ENCODE results near the gene TIMELESS. TPM values are rescaled to one million over a fixed set of nuclear protein-coding genes. Genes with fewer than 3 reads are reported as not detected.
"Not testable (repeated sequence)": the region's sequence is repeated elsewhere in the genome, so short reads cannot be mapped to it uniquely, and the experiment has no call there.

Gene TIMELESS
- total and polyA plus RNA-seq, 2 experiments from 2014 or later = 4.5 to 6.8 TPM

- 81 to 90% methylated on average over 6 to 7 of the region's 7 CpGs for WGBS, 2 experiments (ENCODE audit: low coverage in 1 of 2, low lambda C conversion rate in 2 of 2, missing lambda C conversion rate in 2 of 2)
Measured at GRCh38 chr12:56413392-56413791, 35.8 kb downstream of the TIMELESS start.

GRCh38 chr12:56411781-56412639 lies 37.2 kb downstream of the TIMELESS start:
- Histone ChIP-seq H3K9me3 (ENCODE audit: low read depth) (no peaks in the 10 kb centered on the region), H3K9ac (no peak overlapping the region), H3K4me1 (ENCODE audit: insufficient read depth) (no peaks in the 10 kb centered on the region), H4K20me1 (ENCODE audit: insufficient read depth) (no peaks in the 10 kb centered on the region), H3K27me3 (replicated peaks; ENCODE audit: insufficient read depth) (no peaks in the 10 kb centered on the region), H3K4me3 (no peak overlapping the region), H2AFZ (no peak overlapping the region), H3K9me2 (ENCODE audit: insufficient read depth) (no peaks in the 10 kb centered on the region), H3K36me3 (ENCODE audit: low read depth) (no peaks in the 10 kb centered on the region), H3K4me2 (ENCODE audit: unreplicated experiment) (no peak overlapping the region), H3K27ac (no peak overlapping the region), H3F3A (ENCODE audit: insufficient read depth) (no peaks in the 10 kb centered on the region), H3K79me2 (ENCODE audit: insufficient read depth) (no peaks in the 10 kb centered on the region)
- DNase-seq = no peak
- WGBS, 2 experiments (ENCODE audit: low coverage in 1 of 2, low lambda C conversion rate in 2 of 2, missing lambda C conversion rate in 2 of 2) = 35% methylated on average over 5 to 6 of the region's 6 CpGs
- in situ Hi-C loops (cut with MboI) = no loop called here
- no peak for TF ChIP-seq EZH2phosphoT487 (IDR thresholded peaks at IDR 0.05; ENCODE audit: insufficient read depth, low read depth)
- TF ChIP-seq EZH2 (IDR thresholded peaks at IDR 0.05; ENCODE audit: insufficient read depth, poor library complexity, severe bottlenecking) = no peak

More at GRCh38 chr12:56413392-56413791, 35.8 kb downstream of the TIMELESS start:
- Histone ChIP-seq H3K4me2 (ENCODE audit: unreplicated experiment) (no peak overlapping the region), H3K9me3 (ENCODE audit: low read depth) (no peaks in the 10 kb centered on the region), H3F3A (ENCODE audit: insufficient read depth) (no peaks in the 10 kb centered on the region), H3K9me2 (ENCODE audit: insufficient read depth) (no peaks in the 10 kb centered on the region), H3K79me2 (ENCODE audit: insufficient read depth) (no peaks in the 10 kb centered on the region), H4K20me1 (ENCODE audit: insufficient read depth) (no peaks in the 10 kb centered on the region), H3K36me3 (ENCODE audit: low read depth) (no peaks in the 10 kb centered on the region), H3K27ac (no peak overlapping the region), H2AFZ (no peak overlapping the region), H3K27me3 (replicated peaks; ENCODE audit: insufficient read depth) (no peaks in the 10 kb centered on the region), H3K4me3 (no peak overlapping the region), H3K4me1 (ENCODE audit: insufficient read depth) (no peaks in the 10 kb centered on the region), H3K9ac (no peak overlapping the region)
- no peak for TF ChIP-seq EZH2 (IDR thresholded peaks at IDR 0.05; ENCODE audit: insufficient read depth, poor library complexity, severe bottlenecking)
- no peak for TF ChIP-seq EZH2phosphoT487 (IDR thresholded peaks at IDR 0.05; ENCODE audit: insufficient read depth, low read depth)
- DNase-seq = no peak
- in situ Hi-C loops (cut with MboI) = no loop called here

DNA sequence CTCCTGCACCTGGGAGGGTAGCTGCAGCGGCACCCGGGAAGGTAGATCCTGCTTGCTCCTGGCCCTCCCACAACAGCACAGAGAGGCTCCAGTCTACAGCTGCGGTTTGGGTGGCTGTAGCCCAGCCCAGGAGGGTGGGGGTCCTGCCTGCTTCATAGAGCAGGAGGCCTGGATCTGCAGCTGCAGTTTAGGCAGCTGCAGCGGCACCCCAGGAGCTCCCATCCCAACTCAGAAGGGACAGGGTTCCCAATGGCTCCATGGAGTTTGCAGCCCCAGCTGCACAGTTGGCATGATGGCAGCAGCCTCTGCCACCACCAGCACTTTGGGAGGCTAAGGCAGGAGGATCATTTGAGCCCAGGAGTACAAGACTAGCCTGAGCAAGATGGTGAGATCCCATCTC lies 38.5 kb downstream of the TIMELESS start:
- TF ChIP-seq EZH2 (IDR thresholded peaks at IDR 0.05; ENCODE audit: insufficient read depth, poor library complexity, severe bottlenecking) (no peak), EZH2phosphoT487 (IDR thresholded peaks at IDR 0.05; ENCODE audit: insufficient read depth, low read depth) (no peak)
- no peak overlapping the region for H3K4me2 ChIP-seq (ENCODE audit: unreplicated experiment)
- H3K27me3 ChIP-seq (replicated peaks; ENCODE audit: insufficient read depth) = no peaks in the 10 kb centered on the region
- no peak for DNase-seq
- in situ Hi-C loops (cut with MboI) = no loop called here
- no peaks in the 10 kb centered on the region for H3K36me3 ChIP-seq (ENCODE audit: low read depth)
- 93 to 95% methylated on average over 4 of the region's 4 CpGs for WGBS, 2 experiments (ENCODE audit: low coverage in 1 of 2, low lambda C conversion rate in 2 of 2, missing lambda C conversion rate in 2 of 2)
- no peak overlapping the region for H3K4me3 ChIP-seq
- H3K27ac ChIP-seq = no peak overlapping the region
- no peaks in the 10 kb centered on the region for H3K9me2 ChIP-seq (ENCODE audit: insufficient read depth)
- H3K9me3 ChIP-seq (ENCODE audit: low read depth) = no peaks in the 10 kb centered on the region
- no peak overlapping the region for H3K9ac ChIP-seq
- no peaks in the 10 kb centered on the region for H3F3A ChIP-seq (ENCODE audit: insufficient read depth)
- no peaks in the 10 kb centered on the region for H4K20me1 ChIP-seq (ENCODE audit: insufficient read depth)
- H3K79me2 ChIP-seq (ENCODE audit: insufficient read depth) = no peaks in the 10 kb centered on the region
- H3K4me1 ChIP-seq (ENCODE audit: insufficient read depth) = no peaks in the 10 kb centered on the region
- no peak overlapping the region for H2AFZ ChIP-seq

GRCh38 chr12:56408799-56409417 lies 40.3 kb downstream of the TIMELESS start:
- Histone ChIP-seq H3K9me3 (ENCODE audit: low read depth) (no peaks in the 10 kb centered on the region), H3K27me3 (replicated peaks; ENCODE audit: insufficient read depth) (no peaks in the 10 kb centered on the region), H3K79me2 (ENCODE audit: insufficient read depth) (no peaks in the 10 kb centered on the region), H2AFZ (no peak overlapping the region), H3K27ac (no peak overlapping the region), H3K4me1 (ENCODE audit: insufficient read depth) (no peaks in the 10 kb centered on the region), H3F3A (ENCODE audit: insufficient read depth) (no peaks in the 10 kb centered on the region), H3K4me3 (no peak overlapping the region), H3K4me2 (ENCODE audit: unreplicated experiment) (no peak overlapping the region), H3K9me2 (ENCODE audit: insufficient read depth) (no peaks in the 10 kb centered on the region), H3K36me3 (ENCODE audit: low read depth) (no peaks in the 10 kb centered on the region), H4K20me1 (ENCODE audit: insufficient read depth) (no peaks in the 10 kb centered on the region), H3K9ac (no peak overlapping the region)
- in situ Hi-C loops (cut with MboI) = no loop called here
- TF ChIP-seq EZH2phosphoT487 (IDR thresholded peaks at IDR 0.05; ENCODE audit: insufficient read depth, low read depth) = no peak
- no peak for DNase-seq
- 84 to 87% methylated on average over 4 to 5 of the region's 5 CpGs for WGBS, 2 experiments (ENCODE audit: low coverage in 1 of 2, low lambda C conversion rate in 2 of 2, missing lambda C conversion rate in 2 of 2)

DNA sequence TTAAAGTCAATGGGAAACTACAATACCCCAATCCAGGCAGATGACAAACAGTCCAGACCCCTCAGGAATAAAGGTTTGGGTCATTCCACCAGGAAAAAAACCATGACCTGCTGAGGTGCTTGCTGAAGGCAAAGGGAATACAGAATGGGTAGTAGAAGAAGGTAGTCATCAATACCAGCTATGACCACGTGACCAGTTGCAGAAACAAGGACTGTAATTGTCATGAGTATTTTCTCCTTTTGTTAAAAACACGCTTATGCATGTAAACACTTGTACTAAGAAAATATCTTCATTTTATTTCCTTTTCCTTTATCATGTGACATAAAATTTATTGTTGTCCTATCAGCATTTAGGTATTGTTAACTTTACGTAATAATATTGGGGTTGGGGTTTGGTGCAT lies 45.0 kb downstream of the TIMELESS start:
- H3K36me3 ChIP-seq (ENCODE audit: low read depth); DNase-seq; H2AFZ ChIP-seq; H3K4me3 ChIP-seq; H3F3A ChIP-seq (ENCODE audit: insufficient read depth); H4K20me1 ChIP-seq (ENCODE audit: insufficient read depth); H3K79me2 ChIP-seq (ENCODE audit: insufficient read depth); H3K9me2 ChIP-seq (ENCODE audit: insufficient read depth); H3K9ac ChIP-seq; H3K27ac ChIP-seq; H3K9me3 ChIP-seq (ENCODE audit: low read depth); H3K4me2 ChIP-seq (ENCODE audit: unreplicated experiment); H3K27me3 ChIP-seq (replicated peaks; ENCODE audit: insufficient read depth); H3K4me1 ChIP-seq (ENCODE audit: insufficient read depth); in situ Hi-C loops (cut with MboI): not testable (repeated sequence)
- WGBS, 2 experiments (ENCODE audit: low coverage in 1 of 2, low lambda C conversion rate in 2 of 2, missing lambda C conversion rate in 2 of 2) = 80 to 89% methylated on average over 3 of the region's 3 CpGs

- in situ Hi-C loops (cut with MboI); H4K20me1 ChIP-seq (ENCODE audit: insufficient read depth); DNase-seq; H2AFZ ChIP-seq; H3F3A ChIP-seq (ENCODE audit: insufficient read depth); H3K9me3 ChIP-seq (ENCODE audit: low read depth); H3K4me2 ChIP-seq (ENCODE audit: unreplicated experiment); H3K36me3 ChIP-seq (ENCODE audit: low read depth); H3K27me3 ChIP-seq (replicated peaks; ENCODE audit: insufficient read depth); H3K27ac ChIP-seq; H3K79me2 ChIP-seq (ENCODE audit: insufficient read depth); H3K4me3 ChIP-seq; H3K9ac ChIP-seq; H3K9me2 ChIP-seq (ENCODE audit: insufficient read depth); H3K4me1 ChIP-seq (ENCODE audit: insufficient read depth): not testable (repeated sequence)
Measured at GRCh38 chr12:56401612-56402011, 47.6 kb downstream of the TIMELESS start.

- H3K27ac ChIP-seq; in situ Hi-C loops (cut with MboI); H3K4me3 ChIP-seq; H3K9me3 ChIP-seq (ENCODE audit: low read depth); H3F3A ChIP-seq (ENCODE audit: insufficient read depth); H3K4me2 ChIP-seq (ENCODE audit: unreplicated experiment); H3K9me2 ChIP-seq (ENCODE audit: insufficient read depth); H2AFZ ChIP-seq; H3K4me1 ChIP-seq (ENCODE audit: insufficient read depth); DNase-seq; H3K27me3 ChIP-seq (replicated peaks; ENCODE audit: insufficient read depth); H3K36me3 ChIP-seq (ENCODE audit: low read depth); H3K9ac ChIP-seq; H4K20me1 ChIP-seq (ENCODE audit: insufficient read depth); H3K79me2 ChIP-seq (ENCODE audit: insufficient read depth): not testable (repeated sequence)
- WGBS, 2 experiments (ENCODE audit: low coverage in 1 of 2, low lambda C conversion rate in 2 of 2, missing lambda C conversion rate in 2 of 2) = 21 to 44% methylated on average over 2 of the region's 3 CpGs
Measured at GRCh38 chr12:56401125-56401524, 48.1 kb downstream of the TIMELESS start.
